Activated CD4-positive, alpha-beta T cell treated with anti-CD3 and anti-CD28 coated beads for 36 hours (primary cell): ENCODE measurements around the gene ANKRD13D. TPM values are rescaled to one million over a fixed set of nuclear protein-coding genes. Genes with fewer than 3 reads are reported as not detected.
A peak's percentile ranks its signal among the peaks of the same experiment; 100 is the strongest.

ENCODE experiments used
- ATAC-seq: fragments of 200-7000 bp; cut with Tn5 transposase; one replicate; pipeline ENCODE4 v1.10.0; 2021; ENCODE audit warnings: mild to moderate bottlenecking, moderate library complexity
- CTCF ChIA-PET: fragments of 350-600 bp; sonication (Branson Sonifier 250); formaldehyde crosslinking; loops from one replicate; lab custom pipeline; 2021; ENCODE audit warnings: antibody characterized with exemption; lab: Charles Lee
- POLR2A ChIA-PET: fragments of 350-600 bp; sonication (Branson Sonifier 250); formaldehyde crosslinking; loops from one replicate; lab custom pipeline; 2021; ENCODE audit warnings: antibody characterized with exemption, inconsistent platforms; lab: Charles Lee
- DNase-seq: peaks from one replicate; pipeline ENCODE4 v3.0.0-alpha.2; 2020
- H3K27ac Mint-ChIP-seq: one replicate; pipeline ENCODE4 v1.8.0; 2021; ENCODE audit warnings: mixed read lengths
- H3K27me3 Mint-ChIP-seq: one replicate; pipeline ENCODE4 v1.8.0; 2021; ENCODE audit warnings: mixed read lengths
- H3K36me3 Mint-ChIP-seq: one replicate; pipeline ENCODE4 v1.8.0; 2021; ENCODE audit warnings: low read depth, mixed read lengths
- H3K4me1 Mint-ChIP-seq: one replicate; pipeline ENCODE4 v1.8.0; 2021; ENCODE audit warnings: mixed read lengths
- H3K4me3 Mint-ChIP-seq: one replicate; pipeline ENCODE4 v1.8.0; 2021; ENCODE audit warnings: mild to moderate bottlenecking, moderate library complexity, mixed read lengths
- H3K9me3 Mint-ChIP-seq: one replicate; pipeline ENCODE4 v1.8.0; 2021; ENCODE audit warnings: low read depth, mixed read lengths
- intact Hi-C, 2 experiments: fragments of 100-400 bp; cut with DNase I in 1 of 2; cut with micrococcal nuclease in 1 of 2; formaldehyde crosslinking; loops; one replicate each; pipeline versions ENCODE4 v1.14.2 to v1.15.1; 2022 to 2024; cut with DNase I, micrococcal nuclease
- total RNA-seq, 2 experiments: library from RNA; stranded (reverse); gene quantifications; one replicate each; pipeline ENCODE4 v1.2.3, GENCODE V29; 2021

The ANKRD13D gene
- total RNA-seq, 2 experiments from 2014 or later: 44.9 to 69.5 TPM

DNA sequence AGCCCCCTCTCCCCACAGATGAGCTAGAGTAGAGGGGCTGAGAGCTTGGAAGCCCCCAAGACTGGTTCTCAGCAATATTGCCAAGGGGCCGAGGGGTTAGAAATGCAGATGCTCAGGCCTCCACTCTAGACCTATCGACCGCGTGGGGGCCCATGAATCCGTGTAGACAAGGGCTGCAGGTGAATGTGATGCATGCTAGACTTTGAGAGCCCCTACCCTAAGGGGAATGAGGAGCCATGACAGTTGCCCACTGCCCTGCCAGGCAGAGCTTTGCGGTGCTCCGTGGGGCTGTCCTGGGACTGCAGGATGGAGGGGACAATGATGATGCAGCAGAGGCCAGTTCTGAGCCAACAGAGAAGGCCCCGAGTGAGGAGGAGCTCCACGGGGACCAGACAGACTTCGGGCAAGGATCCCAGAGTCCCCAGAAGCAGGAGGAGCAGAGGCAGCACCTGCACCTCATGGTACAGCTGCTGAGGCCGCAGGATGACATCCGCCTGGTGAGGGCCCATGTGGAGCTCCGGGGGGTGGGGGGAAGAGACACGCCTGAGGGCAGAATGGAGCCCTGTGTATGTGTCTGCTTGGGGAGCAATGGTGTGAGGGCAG is 15.5 kb downstream of the ANKRD13D start:
- intact Hi-C loops: no loop called here
- ATAC-seq: no peak
- POLR2A ChIA-PET: interaction anchor here (0.7 to 0.9 kb wide), 2 partner anchors 9 to 37 kb away, joined by 5 to 6 read pairs; no protein-coding TSS in a partner anchor

DNA sequence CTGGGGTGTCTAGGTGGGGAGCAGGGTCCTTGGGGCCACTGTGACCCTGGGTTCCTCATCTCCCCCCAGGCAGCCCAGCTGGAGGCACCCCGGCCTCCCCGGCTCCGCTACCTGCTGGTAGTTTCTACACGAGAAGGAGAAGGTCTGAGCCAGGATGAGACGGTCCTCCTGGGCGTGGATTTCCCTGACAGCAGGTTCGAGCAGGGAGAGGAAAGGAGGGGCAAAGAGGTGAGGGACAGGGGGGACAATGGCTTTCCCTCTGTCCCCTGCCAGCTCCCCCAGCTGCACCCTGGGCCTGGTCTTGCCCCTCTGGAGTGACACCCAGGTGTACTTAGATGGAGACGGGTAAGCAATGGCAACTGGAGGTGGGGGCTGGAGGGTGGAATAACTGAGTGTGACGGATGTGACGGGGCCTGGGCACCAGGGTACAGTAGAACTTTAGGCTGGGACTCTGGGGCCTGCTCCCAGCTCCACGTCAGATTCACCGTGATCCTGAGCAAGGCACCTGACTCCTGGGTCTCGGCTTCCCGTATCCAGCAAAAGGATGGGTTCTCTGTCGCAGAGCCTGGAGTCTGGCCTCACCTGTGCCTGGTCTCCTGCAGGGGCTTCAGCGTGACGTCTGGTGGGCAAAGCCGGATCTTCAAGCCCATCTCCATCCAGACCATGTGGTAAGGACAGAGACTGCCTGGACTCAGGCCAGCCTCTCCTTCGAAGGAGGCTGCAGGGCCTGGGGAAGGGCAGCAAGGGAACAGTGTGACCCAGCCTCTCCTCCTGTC is 17.9 kb downstream of the ANKRD13D start:
- H3K27me3 Mint-ChIP-seq: no peaks in the 10 kb centered on the region
- intact Hi-C loops: no loop called here
- H3K36me3 Mint-ChIP-seq: peaks cover 7% of the 10 kb centered on the region
- ChIA-PET POLR2A (interaction anchor here (0.6 kb wide), 1 partner anchor 8 kb away, joined by 3 read pairs; no protein-coding TSS in a partner anchor), CTCF (interaction anchor here (1.2 kb wide), 1 partner anchor 10 kb away, joined by 6 read pairs; no protein-coding TSS in a partner anchor)
- H3K9me3 Mint-ChIP-seq: no peaks in the 10 kb centered on the region
- ATAC-seq (no peak), DNase-seq (no peak)
- H3K4me1 Mint-ChIP-seq: peaks cover 6% of the 10 kb centered on the region
- H3K27ac Mint-ChIP-seq: no peak overlapping the region
- H3K4me3 Mint-ChIP-seq: no peak overlapping the region

More for the DNA sequence above, 15.5 kb downstream of the ANKRD13D start:
- peak overlapping the region; percentile 52 for H3K4me3 Mint-ChIP-seq
- H3K9me3 Mint-ChIP-seq: no peaks in the 10 kb centered on the region
- no peaks in the 10 kb centered on the region for H3K4me1 Mint-ChIP-seq
- H3K36me3 Mint-ChIP-seq: peaks cover 10% of the 10 kb centered on the region
- H3K27ac Mint-ChIP-seq: no peak overlapping the region
- no peak for DNase-seq
- H3K27me3 Mint-ChIP-seq: no peaks in the 10 kb centered on the region
- CTCF ChIA-PET: interaction anchor here (0.8 to 1.8 kb wide), 4 partner anchors 11 to 47 kb away, joined by 3 to 8 read pairs (median 6); no protein-coding TSS in a partner anchor

DNA sequence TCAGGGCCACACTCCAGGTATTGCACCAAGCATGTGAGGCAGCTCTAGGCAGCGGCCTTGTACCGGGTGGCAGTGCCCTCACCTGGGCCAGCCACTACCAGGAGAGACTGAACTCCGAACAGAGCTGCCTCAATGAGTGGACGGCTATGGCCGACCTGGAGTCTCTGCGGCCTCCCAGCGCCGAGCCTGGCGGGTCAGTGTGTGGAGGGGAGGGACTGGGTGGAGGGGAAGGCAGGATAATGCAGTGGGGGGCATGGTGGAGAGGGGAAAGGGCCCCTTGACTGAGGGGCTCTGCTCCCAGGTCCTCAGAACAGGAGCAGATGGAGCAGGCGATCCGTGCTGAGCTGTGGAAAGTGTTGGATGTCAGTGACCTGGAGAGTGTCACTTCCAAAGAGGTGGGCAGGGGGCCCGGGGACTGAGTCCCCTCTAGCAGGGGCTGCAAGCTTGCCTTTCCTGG is 18.5 kb downstream of the ANKRD13D start:
- CTCF ChIA-PET: interaction anchor here (1.2 kb wide), 1 partner anchor 10 kb away, joined by 6 read pairs; no protein-coding TSS in a partner anchor

DNA sequence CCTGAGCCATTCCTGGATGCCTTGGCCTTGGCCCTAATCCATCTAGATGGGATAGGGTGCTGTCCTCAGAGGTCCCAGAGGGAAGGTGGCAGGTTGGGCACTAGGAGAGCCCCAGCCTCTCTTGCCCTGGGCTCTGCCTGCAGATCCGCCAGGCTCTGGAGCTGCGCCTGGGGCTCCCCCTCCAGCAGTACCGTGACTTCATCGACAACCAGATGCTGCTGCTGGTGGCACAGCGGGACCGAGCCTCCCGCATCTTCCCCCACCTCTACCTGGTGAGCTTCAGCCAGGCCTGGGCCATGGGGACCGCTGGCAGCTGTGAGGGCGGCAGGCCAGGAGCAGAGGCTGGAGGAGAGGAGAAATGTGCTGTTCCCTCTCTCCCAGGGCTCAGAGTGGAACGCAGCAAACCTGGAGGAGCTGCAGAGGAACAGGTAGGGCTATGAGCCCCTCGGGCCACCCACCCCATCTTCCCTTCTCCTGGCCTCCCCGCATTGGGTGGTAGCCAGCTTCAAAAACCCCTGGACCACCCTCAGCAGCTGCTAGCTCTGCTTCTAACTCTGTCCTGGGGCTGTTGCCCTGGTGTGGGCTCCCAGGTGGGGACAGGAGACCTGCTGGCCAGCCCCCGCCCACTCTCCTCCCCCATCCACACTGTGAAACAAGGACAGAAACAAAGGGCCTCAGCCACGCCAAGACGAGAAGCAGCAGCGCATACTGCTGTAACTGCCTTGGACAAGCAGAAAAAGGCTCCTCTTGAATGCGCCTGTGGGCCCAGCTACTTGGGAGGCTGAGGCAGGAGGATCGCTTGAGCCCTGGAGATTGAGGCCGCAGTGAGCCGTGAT is 19.1 kb downstream of the ANKRD13D start:
- POLR2A ChIA-PET: interaction anchor here (0.5 kb wide), 1 partner anchor 286 kb away, joined by 3 read pairs; no protein-coding TSS in a partner anchor
- H3K36me3 Mint-ChIP-seq: no peaks in the 10 kb centered on the region
- DNase-seq: no peak

More for the DNA sequence above, 18.5 kb downstream of the ANKRD13D start:
- Mint-ChIP-seq H3K4me1 (peaks cover 12% of the 10 kb centered on the region), H3K27ac (no peak overlapping the region), H3K4me3 (no peak overlapping the region), H3K36me3 (peaks cover 3% of the 10 kb centered on the region), H3K27me3 (no peaks in the 10 kb centered on the region), H3K9me3 (no peaks in the 10 kb centered on the region)
- DNase-seq (no peak), ATAC-seq (no peak)
- intact Hi-C loops: no loop called here
- POLR2A ChIA-PET: interaction anchor here (0.6 kb wide), 1 partner anchor 9 kb away, joined by 3 read pairs; no protein-coding TSS in a partner anchor

DNA sequence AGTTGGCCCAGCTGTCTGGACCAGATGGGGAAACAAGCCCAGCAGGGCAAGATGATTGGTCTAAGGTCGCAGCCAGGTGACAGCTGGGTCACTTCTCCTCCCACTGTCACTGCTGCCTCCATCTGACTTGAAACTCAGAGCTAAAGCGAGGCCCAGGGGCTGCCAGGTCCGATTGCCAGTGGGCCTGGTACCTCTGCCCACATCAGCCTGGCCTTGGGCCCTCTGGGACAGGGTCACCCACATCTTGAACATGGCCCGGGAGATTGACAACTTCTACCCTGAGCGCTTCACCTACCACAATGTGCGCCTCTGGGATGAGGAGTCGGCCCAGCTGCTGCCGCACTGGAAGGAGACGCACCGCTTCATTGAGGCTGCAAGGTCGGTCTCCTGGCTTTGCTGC is 20.1 kb downstream of the ANKRD13D start:
- Mint-ChIP-seq H3K4me1 (peaks cover 25% of the 10 kb centered on the region), H3K4me3 (no peak overlapping the region), H3K36me3 (no peaks in the 10 kb centered on the region), H3K27me3 (no peaks in the 10 kb centered on the region), H3K27ac (no peak overlapping the region), H3K9me3 (no peaks in the 10 kb centered on the region)
- DNase-seq (no peak), ATAC-seq (no peak)
- CTCF ChIA-PET: interaction anchor here (0.6 to 1.1 kb wide), 3 partner anchors 42 to 1241 kb away, joined by 3 to 4 read pairs (median 3); no protein-coding TSS in a partner anchor
- intact Hi-C loops: no loop called here
- POLR2A ChIA-PET: no interaction called here

More for the DNA sequence above, 19.1 kb downstream of the ANKRD13D start:
- H3K9me3 Mint-ChIP-seq: no peaks in the 10 kb centered on the region
- intact Hi-C loops: no loop called here
- CTCF ChIA-PET: interaction anchor here (0.8 to 1.2 kb wide), 3 partner anchors 9 to 43 kb away, joined by 3 to 6 read pairs (median 5); no protein-coding TSS in a partner anchor
- H3K4me1 Mint-ChIP-seq: peaks cover 19% of the 10 kb centered on the region
- no peak overlapping the region for H3K27ac Mint-ChIP-seq
- no peak for ATAC-seq
- no peak overlapping the region for H3K4me3 Mint-ChIP-seq
- H3K27me3 Mint-ChIP-seq: no peaks in the 10 kb centered on the region

DNA sequence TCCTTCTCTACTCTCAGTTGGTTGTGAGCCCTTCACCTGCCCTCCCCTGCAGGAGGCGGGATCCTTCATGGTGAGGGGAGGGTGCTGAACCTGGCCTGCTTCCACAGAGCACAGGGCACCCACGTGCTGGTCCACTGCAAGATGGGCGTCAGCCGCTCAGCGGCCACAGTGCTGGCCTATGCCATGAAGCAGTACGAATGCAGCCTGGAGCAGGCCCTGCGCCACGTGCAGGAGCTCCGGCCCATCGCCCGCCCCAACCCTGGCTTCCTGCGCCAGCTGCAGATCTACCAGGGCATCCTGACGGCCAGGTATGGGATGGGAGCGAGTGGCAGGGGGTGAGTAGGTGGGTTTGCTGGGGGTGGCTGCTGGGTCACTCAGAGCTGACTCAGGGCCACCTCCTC is 20.6 kb downstream of the ANKRD13D start:
- POLR2A ChIA-PET: no interaction called here
- CTCF ChIA-PET: interaction anchor here (0.6 to 0.7 kb wide), 3 partner anchors 64 to 1242 kb away, joined by 3 to 4 read pairs (median 3); no protein-coding TSS in a partner anchor

DNA sequence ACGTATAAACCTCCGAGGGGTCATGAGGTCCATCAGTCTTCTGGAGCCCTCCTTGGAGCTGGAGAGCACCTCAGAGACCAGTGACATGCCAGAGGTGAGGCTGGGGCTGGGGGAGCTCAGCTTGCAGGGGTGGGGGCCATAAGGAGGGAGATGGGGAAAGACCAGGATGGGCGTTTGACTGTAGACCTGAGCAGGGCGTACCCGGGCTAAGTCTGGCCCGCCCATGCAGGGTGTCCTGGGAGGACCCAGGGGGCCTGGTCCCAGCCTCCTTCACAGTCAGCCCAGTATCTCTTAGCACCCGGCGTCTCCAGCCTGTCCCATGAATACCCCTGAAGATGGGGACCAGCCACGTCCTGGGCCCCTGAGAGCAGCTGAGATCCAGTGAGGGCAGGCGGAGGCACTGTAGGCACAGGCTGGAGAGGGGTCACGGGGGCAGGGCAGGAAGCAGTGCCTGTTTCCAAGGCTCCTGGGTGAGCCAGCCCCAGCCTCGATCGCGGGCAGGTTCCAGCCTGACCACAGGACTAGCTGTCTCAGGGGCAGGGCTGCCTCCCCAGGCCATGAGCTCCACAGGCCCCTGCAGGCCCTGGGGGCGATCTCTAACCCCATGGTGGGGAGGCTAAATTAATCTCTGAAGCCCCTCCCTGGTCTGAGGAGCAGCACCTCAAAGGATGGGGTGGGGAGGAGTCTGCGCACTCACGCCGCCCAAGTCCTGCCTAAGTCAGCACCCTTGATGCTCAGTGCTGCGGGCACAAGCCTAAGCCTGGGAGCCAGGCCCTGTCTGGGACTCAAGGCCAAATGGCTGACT is 21.3 kb downstream of the ANKRD13D start:
- no peaks in the 10 kb centered on the region for H3K9me3 Mint-ChIP-seq
- H3K27ac Mint-ChIP-seq: no peak overlapping the region
- H3K4me1 Mint-ChIP-seq: peaks cover 26% of the 10 kb centered on the region
- ATAC-seq (no peak), DNase-seq (no peak)
- CTCF ChIA-PET: interaction anchor here (0.7 kb wide), 1 partner anchor 65 kb away, joined by 3 read pairs; no protein-coding TSS in a partner anchor
- no peaks in the 10 kb centered on the region for H3K27me3 Mint-ChIP-seq
- intact Hi-C loops: no loop called here
- no peaks in the 10 kb centered on the region for H3K36me3 Mint-ChIP-seq
- POLR2A ChIA-PET: no interaction called here
- no peak overlapping the region for H3K4me3 Mint-ChIP-seq

More for the DNA sequence above, 20.6 kb downstream of the ANKRD13D start:
- no peaks in the 10 kb centered on the region for H3K36me3 Mint-ChIP-seq
- H3K4me1 Mint-ChIP-seq: peaks cover 26% of the 10 kb centered on the region
- no peak overlapping the region for H3K27ac Mint-ChIP-seq
- no peak for ATAC-seq
- no peaks in the 10 kb centered on the region for H3K27me3 Mint-ChIP-seq
- no peak for DNase-seq
- intact Hi-C loops: no loop called here
- no peak overlapping the region for H3K4me3 Mint-ChIP-seq
- H3K9me3 Mint-ChIP-seq: no peaks in the 10 kb centered on the region

DNA sequence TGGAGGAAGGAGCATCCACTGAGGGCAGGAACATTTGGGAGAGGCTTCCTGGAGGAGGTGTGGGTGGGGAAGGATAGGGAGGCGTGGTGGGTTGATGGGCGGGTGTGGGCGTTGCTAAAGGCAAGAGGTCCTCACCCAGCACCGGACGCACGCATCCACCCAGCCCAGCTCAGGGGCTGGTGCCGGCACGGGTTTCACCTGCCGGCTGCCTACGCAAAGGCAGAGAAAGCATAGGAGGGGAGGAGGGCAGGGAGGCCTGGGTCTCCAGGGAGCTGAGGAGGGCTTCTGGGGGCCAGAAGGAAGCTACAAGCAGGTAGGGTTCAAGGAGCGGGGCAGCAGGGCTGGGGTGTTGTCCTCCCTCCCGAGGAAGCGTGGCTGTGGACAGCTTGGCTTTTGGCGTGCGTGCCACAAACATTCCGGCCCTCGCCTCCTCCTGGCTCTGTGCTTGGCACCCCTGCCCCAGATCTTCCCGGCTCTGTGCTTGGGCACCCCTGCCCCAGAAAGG is 22.0 kb downstream of the ANKRD13D start:
- Mint-ChIP-seq H3K4me3 (no peak overlapping the region), H3K9me3 (no peaks in the 10 kb centered on the region), H3K36me3 (no peaks in the 10 kb centered on the region), H3K27me3 (no peaks in the 10 kb centered on the region), H3K4me1 (peaks cover 29% of the 10 kb centered on the region), H3K27ac (no peak overlapping the region)
- ChIA-PET POLR2A (interaction anchor here (0.6 kb wide), 1 partner anchor 74 kb away, joined by 3 read pairs; no protein-coding TSS in a partner anchor), CTCF (interaction anchor here (0.7 to 1.5 kb wide), 2 partner anchors 18 to 49 kb away, joined by 3 read pairs; no protein-coding TSS in a partner anchor)
- no peak for ATAC-seq
- DNase-seq: no peak
- intact Hi-C loops: no loop called here

GRCh38 chr11:67311556-67312082 is 22.5 kb downstream of the ANKRD13D start:
- Mint-ChIP-seq H3K9me3 (no peaks in the 10 kb centered on the region), H3K4me1 (peaks cover 29% of the 10 kb centered on the region), H3K36me3 (no peaks in the 10 kb centered on the region), H3K4me3 (no peak overlapping the region), H3K27me3 (no peaks in the 10 kb centered on the region), H3K27ac (no peak overlapping the region)
- DNase-seq (no peak), ATAC-seq (no peak)
- CTCF ChIA-PET: interaction anchor here (0.7 to 1.5 kb wide), 2 partner anchors 18 to 50 kb away, joined by 3 read pairs; no protein-coding TSS in a partner anchor
- intact Hi-C loops: no loop called here
- POLR2A ChIA-PET: interaction anchor here (0.6 kb wide), 1 partner anchor 73 kb away, joined by 3 read pairs; no protein-coding TSS in a partner anchor
